Fibroblast of skin of right biceps (primary cell): ENCODE measurements around the gene ZBTB8B.
A peak's percentile ranks its signal among the peaks of the same experiment; 100 is the strongest.
"Not testable (repeated sequence)": the region's sequence is repeated elsewhere in the genome, so short reads cannot be mapped to it uniquely, and the experiment has no call there.

Experiments used
- DNase-seq: peaks from one replicate; pipeline ENCODE4 v3.0.0-alpha.2; 2013

ZBTB8B gene

GRCh38 chr1:32464716-32465577 lies at the start of gene ZBTB8B:
TSS of gene ZBTB8B (plus strand) at chr1:32465072. CDS start at chr1:32470625, 5,553 bp downstream.
- peak; percentile 35 for DNase-seq

GRCh38 chr1:32421775-32422174 lies 43.1 kb upstream of the ZBTB8B start:
- no peak for DNase-seq

- no peak for DNase-seq
Observed at GRCh38 chr1:32426489-32427255, 38.2 kb upstream of the ZBTB8B start.

GRCh38 chr1:32427264-32427963 lies 37.5 kb upstream of the ZBTB8B start:
- DNase-seq: no peak

- DNase-seq: no peak
Observed at GRCh38 chr1:32431736-32432400, 33.0 kb upstream of the ZBTB8B start.

GRCh38 chr1:32438136-32438535 lies 26.7 kb upstream of the ZBTB8B start:
- no peak for DNase-seq

- DNase-seq: not testable (repeated sequence)
Observed at GRCh38 chr1:32438777-32439176, 26.1 kb upstream of the ZBTB8B start.

GRCh38 chr1:32441467-32441866 lies 23.4 kb upstream of the ZBTB8B start:
- DNase-seq: not testable (repeated sequence)

GRCh38 chr1:32447469-32448185 lies 17.2 kb upstream of the ZBTB8B start:
- peak; percentile 89 for DNase-seq

GRCh38 chr1:32448186-32448772 lies 16.6 kb upstream of the ZBTB8B start:
- DNase-seq: peak; percentile 67

GRCh38 chr1:32448773-32449456 lies 16.0 kb upstream of the ZBTB8B start:
- DNase-seq: peak; percentile 18

- DNase-seq: not testable (repeated sequence)
Observed at GRCh38 chr1:32449457-32449831, 15.4 kb upstream of the ZBTB8B start.

- DNase-seq: peak; percentile 20
Observed at GRCh38 chr1:32454726-32455125, 10.1 kb upstream of the ZBTB8B start.

- no peak for DNase-seq
Observed at GRCh38 chr1:32455958-32456357, 8.9 kb upstream of the ZBTB8B start.

- not testable (repeated sequence) for DNase-seq
Observed at GRCh38 chr1:32458798-32459197, 6.1 kb upstream of the ZBTB8B start.

GRCh38 chr1:32462977-32463376 lies 1.9 kb upstream of the ZBTB8B start:
- DNase-seq: not testable (repeated sequence)

GRCh38 chr1:32464191-32464715 lies 619 bp upstream of the ZBTB8B start:
- DNase-seq: no peak

GRCh38 chr1:32465578-32465933 lies 684 bp downstream of the ZBTB8B start:
- DNase-seq: no peak

GRCh38 chr1:32466761-32467160 lies 1.9 kb downstream of the ZBTB8B start:
- no peak for DNase-seq

- no peak for DNase-seq
Observed at GRCh38 chr1:32468791-32469190, 3.9 kb downstream of the ZBTB8B start.

- no peak for DNase-seq
Observed at GRCh38 chr1:32470431-32470830, 5.6 kb downstream of the ZBTB8B start.
